HG02973 (cell line): ENCODE results near the gene SDF2L1.
"Not testable (repeated sequence)": the region's sequence is repeated elsewhere in the genome, so short reads cannot be mapped to it uniquely, and the experiment has no call there.

Source experiments
- ATAC-seq: cut with Tn5 transposase; IDR thresholded peaks from one replicate; pipeline ENCODE4 v1.9.1; 2021; ENCODE audit warnings: moderate library complexity; ENCODE audit not compliant: unreplicated experiment

The SDF2L1 gene

GRCh38 chr22:21641789-21642583, at the start of gene SDF2L1:
Gene SDF2L1 (plus strand): TSS chr22:21642302. CDS start chr22:21642337, 35 bp downstream.
- ATAC-seq = peak; percentile 87

- no peak for ATAC-seq
Measured at GRCh38 chr22:21592422-21592821, 49.7 kb upstream of the SDF2L1 start.

GRCh38 chr22:21593406-21594232, 48.5 kb upstream of the SDF2L1 start:
- ATAC-seq = no peak

- ATAC-seq = no peak
Measured at GRCh38 chr22:21594865-21595452, 47.1 kb upstream of the SDF2L1 start.

GRCh38 chr22:21596356-21597135, 45.6 kb upstream of the SDF2L1 start:
- ATAC-seq = not testable (repeated sequence)

- ATAC-seq = no peak
Measured at GRCh38 chr22:21598302-21598701, 43.8 kb upstream of the SDF2L1 start.

GRCh38 chr22:21599053-21599893, 42.8 kb upstream of the SDF2L1 start:
- no peak for ATAC-seq

GRCh38 chr22:21602579-21602978, 39.5 kb upstream of the SDF2L1 start:
- ATAC-seq = no peak

GRCh38 chr22:21603973-21604372, 38.1 kb upstream of the SDF2L1 start:
- ATAC-seq = no peak

- no peak for ATAC-seq
Measured at GRCh38 chr22:21605887-21606564, 36.1 kb upstream of the SDF2L1 start.

- no peak for ATAC-seq
Measured at GRCh38 chr22:21606775-21607174, 35.3 kb upstream of the SDF2L1 start.

GRCh38 chr22:21609556-21610157, 32.4 kb upstream of the SDF2L1 start:
- not testable (repeated sequence) for ATAC-seq

GRCh38 chr22:21611210-21611977, 30.7 kb upstream of the SDF2L1 start:
- no peak for ATAC-seq

GRCh38 chr22:21612858-21613257, 29.2 kb upstream of the SDF2L1 start:
- no peak for ATAC-seq

GRCh38 chr22:21613553-21614233, 28.4 kb upstream of the SDF2L1 start:
- ATAC-seq = no peak

GRCh38 chr22:21615731-21616130, 26.4 kb upstream of the SDF2L1 start:
- no peak for ATAC-seq

GRCh38 chr22:21617337-21617736, 24.8 kb upstream of the SDF2L1 start:
- not testable (repeated sequence) for ATAC-seq

GRCh38 chr22:21621025-21621424, 21.1 kb upstream of the SDF2L1 start:
- no peak for ATAC-seq
